DMS153 (cell line): Measurements from ENCODE around the gene TSPAN8.
A peak's percentile ranks its signal among the peaks of the same experiment; 100 is the strongest.
"Not testable (repeated sequence)": the region's sequence is repeated elsewhere in the genome, so short reads cannot be mapped to it uniquely, and the experiment has no call there.

Experiments used
- DNase-seq: peaks from one replicate; lab custom pipeline; 2025; lab: John Stamatoyannopoulos, UW

TSPAN8 gene

DNA sequence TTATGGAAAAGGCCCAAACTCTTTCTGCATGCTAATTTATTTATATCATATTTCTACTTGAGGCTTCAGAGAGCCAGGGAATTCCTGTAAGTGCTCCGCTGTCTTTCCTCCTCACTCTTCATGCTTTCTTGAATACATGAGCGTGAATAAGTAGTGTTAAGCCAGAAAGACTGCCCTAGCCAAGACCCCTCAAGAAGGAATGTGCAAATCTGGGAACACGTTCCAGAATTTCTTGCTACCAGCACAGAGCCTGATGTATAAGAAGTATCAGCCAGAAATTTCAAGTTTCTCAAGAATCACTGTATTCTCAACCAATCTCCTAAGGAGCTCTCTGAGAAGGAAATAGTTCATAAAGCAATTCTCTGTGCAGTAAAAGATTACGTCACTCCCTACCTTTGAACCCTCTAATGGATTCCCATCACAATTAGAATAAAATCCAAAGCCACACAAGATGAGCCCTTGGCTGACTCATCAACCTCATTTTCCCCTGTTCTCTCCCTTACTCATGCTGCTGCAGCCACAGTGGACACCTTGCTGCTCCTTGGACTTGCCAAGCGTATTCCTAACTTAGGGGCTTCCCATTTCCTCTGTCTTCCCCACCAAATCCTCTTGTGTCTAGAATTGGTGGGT lies 6.9 kb upstream of the TSPAN8 start:
- DNase-seq: no peak

DNA sequence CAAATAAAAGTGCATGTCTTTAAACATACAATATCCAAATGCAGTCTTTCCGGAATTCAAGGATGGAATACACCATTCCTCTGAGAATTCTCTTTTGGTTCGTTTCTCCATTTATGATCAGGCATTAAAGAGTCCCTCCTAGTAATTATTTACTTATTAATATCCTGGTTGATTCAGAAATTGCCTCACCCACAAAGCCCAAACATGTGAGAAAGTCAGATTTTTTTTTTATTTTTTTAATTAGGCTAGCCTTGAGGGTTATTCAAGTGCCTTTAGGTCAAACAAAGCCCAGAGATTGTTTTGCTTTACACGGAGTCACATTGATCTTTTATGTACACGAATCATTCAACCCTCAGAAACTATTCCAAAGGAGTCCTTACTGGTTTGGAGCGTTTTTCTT lies 6.4 kb upstream of the TSPAN8 start:
- DNase-seq: no peak

GRCh38 chr12:71162832-71163763 lies 5.3 kb upstream of the TSPAN8 start:
- peak; percentile 36 for DNase-seq

GRCh38 chr12:71161591-71161990 lies 3.8 kb upstream of the TSPAN8 start:
- peak; percentile 49 for DNase-seq

GRCh38 chr12:71160585-71160984 lies 2.8 kb upstream of the TSPAN8 start:
- peak; percentile 3 for DNase-seq

DNA sequence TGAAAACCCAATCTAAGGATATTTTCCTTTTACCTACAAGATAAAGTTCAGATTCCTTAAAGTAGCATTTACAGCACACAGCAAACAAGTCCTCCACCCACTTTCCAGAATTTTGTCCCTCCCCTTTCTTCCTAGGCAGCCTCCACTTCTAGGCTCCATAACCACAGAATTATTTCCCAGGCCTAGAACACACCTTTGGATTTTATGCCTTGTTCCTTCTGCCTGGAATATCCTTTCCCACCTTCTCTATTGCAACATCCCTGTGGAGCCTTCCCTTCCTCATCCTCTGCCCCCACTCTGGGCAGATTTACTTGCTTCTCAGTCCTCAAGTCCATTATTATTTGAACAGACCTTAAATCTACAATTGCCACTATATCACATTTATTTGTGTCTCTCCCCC lies 2.1 kb upstream of the TSPAN8 start:
- DNase-seq: no peak

GRCh38 chr12:71159264-71159663 lies 1.5 kb upstream of the TSPAN8 start:
- DNase-seq: peak; percentile 27

DNA sequence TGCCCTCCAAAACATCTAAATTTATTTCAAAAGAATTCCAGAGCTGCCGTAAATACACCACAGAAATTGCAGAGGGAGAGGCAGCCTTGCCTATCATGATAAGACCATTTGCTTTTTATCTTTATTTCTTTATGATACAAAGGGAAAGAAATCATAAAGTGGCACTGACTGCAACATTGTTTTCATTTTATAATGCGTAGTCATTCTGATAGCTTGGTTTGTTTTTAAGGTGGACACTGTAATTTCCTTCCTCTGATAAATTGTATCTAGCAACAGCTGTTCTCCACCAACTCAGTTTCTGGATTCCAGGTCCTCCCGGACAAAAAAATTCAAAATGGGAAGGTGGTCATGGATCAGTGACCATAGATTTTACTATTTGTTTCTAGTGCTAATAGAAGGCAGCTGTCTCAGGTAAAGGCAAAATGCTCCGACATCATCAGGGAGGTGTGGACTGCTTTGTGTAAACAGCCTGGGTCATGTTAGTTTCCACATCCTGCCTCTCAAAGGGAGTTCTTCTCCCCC lies 623 bp upstream of the TSPAN8 start:
- DNase-seq: peak; percentile 95

DNA sequence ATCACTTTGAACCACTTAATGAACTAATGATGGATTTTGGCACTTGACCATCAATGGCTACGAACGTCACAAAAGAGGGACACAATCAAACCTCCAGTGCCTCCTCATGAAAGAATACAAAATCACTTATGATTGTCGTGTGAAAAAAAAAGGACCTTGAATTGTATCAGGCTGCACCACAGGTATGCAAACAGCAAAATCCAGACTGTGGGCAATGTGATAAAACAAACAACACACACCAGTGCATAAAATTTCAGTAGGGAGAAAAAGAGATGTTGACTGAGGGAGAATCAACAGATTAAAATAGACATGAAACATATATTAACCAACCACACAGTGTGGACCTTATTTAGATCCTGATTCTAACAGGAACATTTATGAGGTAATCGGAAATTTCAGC lies 2.6 kb downstream of the TSPAN8 start:
- peak; percentile 36 for DNase-seq

DNA sequence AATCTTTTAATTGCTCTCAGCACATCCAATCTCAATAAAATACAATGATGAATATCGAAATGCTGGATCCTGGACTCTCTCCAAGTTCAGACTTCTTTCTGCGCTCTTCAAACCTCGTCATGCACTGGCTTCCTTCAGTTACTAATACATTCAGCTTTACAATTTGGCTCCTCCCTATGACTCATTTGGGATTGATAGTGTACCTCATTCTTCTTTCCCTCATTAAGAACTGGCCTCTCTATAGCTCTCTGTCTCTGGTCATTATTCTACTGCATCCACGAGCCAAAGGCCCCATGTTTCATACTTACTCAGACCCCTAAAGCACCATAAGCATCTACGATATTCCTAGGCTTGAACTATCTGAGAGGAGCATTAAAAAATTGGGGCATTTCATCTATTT lies 4.9 kb downstream of the TSPAN8 start:
- no peak for DNase-seq

GRCh38 chr12:71150041-71150440 lies 7.8 kb downstream of the TSPAN8 start:
- not testable (repeated sequence) for DNase-seq

DNA sequence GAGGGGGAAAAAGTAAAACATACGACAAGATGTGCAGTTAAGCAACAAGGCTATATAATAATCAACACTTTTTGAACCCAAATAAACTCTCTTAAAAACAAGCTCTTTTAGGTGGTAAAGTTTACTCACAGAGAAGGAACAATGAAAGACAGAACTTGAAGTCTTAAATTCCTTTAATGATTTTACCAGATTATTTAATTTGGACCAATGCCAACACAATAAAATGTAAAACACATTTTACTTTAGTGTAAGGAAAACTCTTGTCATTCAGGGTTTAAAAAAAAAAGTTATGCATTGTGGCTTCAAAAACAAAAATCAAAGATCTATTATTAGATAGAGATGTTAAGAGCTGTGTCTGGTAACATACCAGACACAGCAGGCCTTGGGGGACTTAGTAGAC lies 13.1 kb downstream of the TSPAN8 start:
- DNase-seq: no peak

DNA sequence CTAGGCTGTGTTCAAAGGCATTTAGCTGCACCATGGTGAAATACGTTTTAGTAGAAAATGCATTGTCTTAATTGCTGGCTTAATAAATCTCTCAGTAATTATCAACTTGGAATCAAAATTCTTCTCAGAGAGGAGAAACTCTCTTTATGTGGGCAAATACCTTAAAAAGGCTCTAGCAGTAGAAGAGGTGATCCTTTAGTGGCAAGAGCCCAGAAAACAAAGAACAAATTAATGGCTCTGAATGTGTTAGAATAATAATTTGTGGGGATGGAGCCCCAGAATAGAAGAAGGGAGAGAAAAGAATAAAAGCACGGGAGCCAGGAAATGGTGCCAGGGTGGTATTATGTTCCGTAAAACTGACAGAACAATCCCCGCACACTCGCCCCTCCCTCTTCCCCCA lies 14.8 kb downstream of the TSPAN8 start:
- DNase-seq: no peak

DNA sequence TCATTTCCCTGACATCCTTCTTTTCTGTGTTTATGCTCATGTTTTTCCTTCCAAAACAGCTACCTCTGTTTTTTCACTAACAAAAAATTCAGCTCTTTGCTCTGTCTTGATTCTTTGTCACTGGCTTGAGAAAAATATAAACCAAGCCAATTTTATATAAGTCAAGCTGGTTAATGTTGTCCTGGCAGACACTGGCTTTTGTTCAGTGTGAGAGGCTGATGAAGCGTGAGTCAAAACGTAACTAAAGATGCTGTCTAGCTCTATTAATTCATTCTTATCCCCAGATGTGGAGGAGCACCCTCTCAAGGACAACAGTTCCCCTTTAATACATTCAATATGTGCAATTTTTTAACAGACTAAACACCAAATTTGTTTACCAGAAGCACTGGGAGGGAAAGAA lies 15.8 kb downstream of the TSPAN8 start:
- no peak for DNase-seq

GRCh38 chr12:71141378-71141926 lies 16.3 kb downstream of the TSPAN8 start:
- no peak for DNase-seq

DNA sequence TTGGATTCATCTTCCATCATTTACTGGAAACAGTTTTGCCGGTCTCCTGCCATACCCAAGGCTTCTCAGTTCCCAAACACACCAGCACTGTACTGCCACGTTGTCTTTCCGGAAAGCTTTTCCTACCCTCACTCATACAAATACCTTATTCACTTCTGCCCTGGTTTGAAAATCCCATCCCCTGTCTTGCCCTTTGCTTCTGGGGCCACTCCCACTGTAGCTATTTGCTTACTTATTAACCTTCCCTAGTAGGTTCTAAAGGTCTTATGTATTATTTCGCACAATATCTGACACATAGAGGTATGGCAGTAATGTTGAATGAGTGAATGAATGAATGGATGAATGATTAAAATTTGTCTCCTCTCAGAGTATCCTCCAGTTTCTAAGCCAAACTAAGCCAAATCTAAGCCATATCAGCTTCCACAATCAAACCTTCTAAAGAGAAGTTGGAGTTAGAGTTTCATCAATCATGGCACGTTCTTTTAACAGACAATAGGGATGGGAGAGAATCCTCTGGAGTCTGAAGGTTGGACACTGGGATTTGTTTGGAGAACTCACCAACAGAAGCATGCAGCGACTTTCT lies 18.6 kb downstream of the TSPAN8 start:
- no peak for DNase-seq

- no peak for DNase-seq
These were observed 19.8 kb downstream of the TSPAN8 start for GRCh38 chr12:71138011-71138410.

DNA sequence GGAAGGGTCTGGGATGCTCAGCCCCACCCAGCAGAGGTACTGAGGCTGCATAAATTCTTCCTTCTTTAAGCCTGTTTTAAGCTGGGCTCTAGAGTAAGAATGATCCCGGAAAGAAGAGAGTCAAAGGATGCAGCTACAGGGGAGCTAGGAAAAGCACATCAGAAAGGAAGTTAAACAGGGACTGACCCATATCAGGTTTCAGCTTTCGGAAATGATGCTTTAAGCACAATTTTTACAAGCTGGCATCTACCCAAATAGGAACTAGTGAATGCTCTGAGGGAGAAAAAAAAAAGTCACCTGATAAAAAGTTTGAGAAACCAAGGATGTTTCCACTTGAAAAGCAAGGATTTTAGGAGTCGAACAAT lies 22.0 kb downstream of the TSPAN8 start:
- DNase-seq: peak; percentile 55

DNA sequence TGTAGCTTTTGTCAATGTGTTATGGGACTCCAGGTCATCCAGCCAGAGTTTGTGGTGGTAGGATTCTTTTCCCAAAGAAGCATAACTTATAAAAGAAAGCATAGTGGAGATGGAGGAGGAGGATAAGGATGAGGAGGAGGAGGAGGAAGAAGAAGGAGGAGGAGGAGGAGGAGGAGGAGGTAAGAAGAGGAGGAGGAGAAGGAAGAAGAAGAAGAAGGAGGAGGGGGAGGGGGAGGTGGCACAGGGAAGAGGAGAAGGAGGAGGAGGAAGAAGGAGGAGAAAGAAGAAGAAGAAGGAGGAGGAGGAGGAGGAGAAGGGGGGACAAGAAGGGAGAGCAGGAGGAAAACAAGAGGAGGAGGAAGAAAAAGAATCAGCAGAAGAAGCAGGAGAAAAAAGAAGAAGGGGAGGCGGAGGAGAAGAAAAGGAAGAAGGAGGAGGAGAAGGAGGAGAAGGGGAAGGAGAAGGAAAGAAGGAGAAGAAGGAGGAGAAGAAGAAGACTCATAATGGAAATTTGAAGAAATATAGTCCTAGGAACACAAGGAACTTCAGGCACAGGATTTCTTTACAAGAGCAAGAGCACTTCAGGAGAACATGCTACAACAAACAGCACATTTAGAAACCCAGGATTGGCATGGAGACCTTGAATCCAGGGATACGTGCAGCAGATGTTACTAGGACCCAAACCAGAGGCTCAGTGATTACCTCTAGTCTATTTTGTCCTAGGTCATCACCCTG lies 22.6 kb downstream of the TSPAN8 start:
- no peak for DNase-seq

DNA sequence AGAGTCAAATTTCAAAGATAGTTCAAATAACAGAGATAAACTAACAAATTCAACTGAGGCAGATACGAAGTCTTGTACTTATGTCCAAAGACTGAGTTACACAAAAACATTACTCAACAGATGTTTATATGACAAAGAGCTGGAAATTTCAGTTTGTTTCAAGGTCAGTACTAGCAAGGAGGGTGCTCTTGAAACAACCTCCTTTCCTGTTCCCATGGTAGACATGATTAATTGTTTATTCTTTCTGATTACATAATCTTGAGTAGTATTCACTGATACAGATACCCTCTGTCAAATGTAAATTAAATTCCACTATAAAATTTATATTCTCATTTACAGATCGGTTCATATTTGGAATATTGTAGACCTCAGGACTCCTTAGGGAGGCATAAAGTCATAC lies 23.4 kb downstream of the TSPAN8 start:
- DNase-seq: no peak

GRCh38 chr12:71130521-71131069 lies 27.2 kb downstream of the TSPAN8 start:
- no peak for DNase-seq

DNA sequence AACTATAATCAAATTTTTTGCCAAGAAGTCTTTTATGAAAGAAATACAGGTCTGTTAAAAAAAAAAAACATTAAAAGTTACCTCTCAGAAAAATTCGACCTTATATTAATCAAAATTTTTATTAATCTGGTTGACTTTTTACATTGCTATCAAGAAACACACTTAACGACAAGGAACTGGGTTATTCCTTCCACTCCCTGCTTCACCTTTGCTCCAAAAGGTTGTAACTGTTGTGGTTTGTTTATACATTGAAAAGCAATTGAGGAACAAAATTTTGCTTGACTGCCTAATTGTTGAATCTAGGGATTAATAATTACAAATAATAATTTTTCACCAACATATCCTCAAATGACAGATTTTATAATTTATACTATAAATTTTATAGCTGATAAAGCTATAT lies 28.4 kb downstream of the TSPAN8 start:
- no peak for DNase-seq
